WTC11 (cell line): Measurements from ENCODE around the gene PCSK1N.

Experiments used
- ATF3 ChIP-seq: sonication (generic); formaldehyde crosslinking; conservative IDR thresholded peaks from 2 replicates; pipeline ENCODE4 v1.8.1; 2022; ENCODE audit warnings: mild to moderate bottlenecking, missing genetic modification reagents
- CTCF ChIP-seq: fragments of 200-600 bp; IDR thresholded peaks from 2 replicates; pipeline ENCODE4 v1.8.0; 2022; ENCODE audit warnings: antibody characterized with exemption
- E2F5 ChIP-seq: sonication (generic); formaldehyde crosslinking; IDR thresholded peaks from 2 replicates; pipeline ENCODE4 v1.8.1; 2022; ENCODE audit warnings: mild to moderate bottlenecking, moderate library complexity, missing genetic modification reagents
- ETV6 ChIP-seq: sonication (generic); formaldehyde crosslinking; IDR thresholded peaks from 2 replicates; pipeline ENCODE4 v1.8.1; 2022; ENCODE audit warnings: mild to moderate bottlenecking, missing genetic modification reagents
- NR2C2 ChIP-seq: sonication (generic); formaldehyde crosslinking; IDR thresholded peaks from 2 replicates; pipeline ENCODE4 v1.8.0; 2022; ENCODE audit warnings: mild to moderate bottlenecking, missing genetic modification reagents
- ZBTB21 ChIP-seq: sonication (generic); formaldehyde crosslinking; IDR thresholded peaks from 2 replicates; pipeline ENCODE4 v1.8.1; 2023; ENCODE audit warnings: mild to moderate bottlenecking, missing genetic modification reagents, borderline replicate concordance
- ZNF425 ChIP-seq: fragments of 250-450 bp; sonication (Bioruptor Pico); conservative IDR thresholded peaks from 2 replicates; pipeline ENCODE4 v1.9.0; 2021; ENCODE audit warnings: mild to moderate bottlenecking
- TF ChIP-seq, protein P1 (sequence below): sonication (generic); formaldehyde crosslinking; IDR thresholded peaks from 2 replicates; pipeline ENCODE4 v1.8.0; 2022; ENCODE audit warnings: mild to moderate bottlenecking, missing genetic modification reagents
- TF ChIP-seq, protein P2 (sequence below): sonication (generic); formaldehyde crosslinking; IDR thresholded peaks from 2 replicates; pipeline ENCODE4 v1.8.1; 2022; ENCODE audit warnings: low read depth, mild to moderate bottlenecking, moderate library complexity, missing genetic modification reagents, borderline replicate concordance
- TF ChIP-seq, protein P3 (sequence below): fragments of 250-450 bp; sonication (Bioruptor Pico); IDR thresholded peaks from 2 replicates; pipeline ENCODE4 v1.9.0; 2021; ENCODE audit warnings: mild to moderate bottlenecking

DNA sequence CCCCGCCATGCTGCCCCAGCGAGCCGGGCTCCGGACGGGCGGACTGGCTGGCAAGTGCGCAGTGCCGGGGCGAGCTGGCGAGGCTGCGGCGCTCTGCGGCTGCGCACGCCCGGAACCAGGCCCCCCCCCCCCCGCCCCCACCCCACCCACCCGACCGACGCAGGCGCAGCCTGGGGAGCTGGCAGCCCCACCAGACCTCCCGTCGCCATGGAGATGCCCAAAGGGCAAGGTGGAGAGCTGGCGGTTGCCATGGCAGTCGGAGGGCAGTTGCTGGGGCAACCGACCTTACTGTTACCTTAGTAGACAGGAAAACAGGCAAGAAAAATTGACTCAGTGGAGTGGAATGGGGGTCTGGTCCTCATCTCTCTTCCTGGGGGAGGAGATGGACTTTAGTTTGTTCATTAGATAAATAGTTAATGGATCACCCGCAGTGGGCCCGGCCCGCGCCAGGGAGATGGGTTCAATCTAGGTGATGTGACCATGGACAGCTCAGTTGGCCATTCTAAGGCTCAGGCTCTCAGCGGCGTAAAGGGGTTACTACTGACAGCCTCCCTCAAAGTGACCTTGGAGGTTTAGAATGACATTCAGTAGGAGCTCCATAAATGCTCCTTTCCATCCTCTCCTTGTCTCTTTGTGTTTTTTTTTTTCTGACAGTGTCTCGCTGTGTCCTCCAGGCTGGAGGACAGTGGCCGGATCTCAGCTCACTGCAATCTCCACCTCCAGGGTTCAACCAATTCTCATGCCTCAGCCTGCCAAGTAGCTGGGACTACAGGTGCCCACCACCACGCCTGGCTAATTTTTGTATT is at the start of gene PCSK1N:
- TF ChIP-seq, protein P1, sequence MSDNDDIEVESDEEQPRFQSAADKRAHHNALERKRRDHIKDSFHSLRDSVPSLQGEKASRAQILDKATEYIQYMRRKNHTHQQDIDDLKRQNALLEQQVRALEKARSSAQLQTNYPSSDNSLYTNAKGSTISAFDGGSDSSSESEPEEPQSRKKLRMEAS (CRISPR knock-in tag) = no peak
- TF ChIP-seq ETV6 (CRISPR knock-in tag) (no peak), ZNF425 (no peak), CTCF (no peak), NR2C2 (CRISPR knock-in tag) (no peak), ATF3 (CRISPR knock-in tag) (no peak), E2F5 (CRISPR knock-in tag) (no peak), ZBTB21 (CRISPR knock-in tag) (no peak)
- TF ChIP-seq, protein P2, sequence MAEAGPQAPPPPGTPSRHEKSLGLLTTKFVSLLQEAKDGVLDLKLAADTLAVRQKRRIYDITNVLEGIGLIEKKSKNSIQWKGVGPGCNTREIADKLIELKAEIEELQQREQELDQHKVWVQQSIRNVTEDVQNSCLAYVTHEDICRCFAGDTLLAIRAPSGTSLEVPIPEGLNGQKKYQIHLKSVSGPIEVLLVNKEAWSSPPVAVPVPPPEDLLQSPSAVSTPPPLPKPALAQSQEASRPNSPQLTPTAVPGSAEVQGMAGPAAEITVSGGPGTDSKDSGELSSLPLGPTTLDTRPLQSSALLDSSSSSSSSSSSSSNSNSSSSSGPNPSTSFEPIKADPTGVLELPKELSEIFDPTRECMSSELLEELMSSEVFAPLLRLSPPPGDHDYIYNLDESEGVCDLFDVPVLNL (CRISPR knock-in tag) = no peak
- TF ChIP-seq, protein P3, sequence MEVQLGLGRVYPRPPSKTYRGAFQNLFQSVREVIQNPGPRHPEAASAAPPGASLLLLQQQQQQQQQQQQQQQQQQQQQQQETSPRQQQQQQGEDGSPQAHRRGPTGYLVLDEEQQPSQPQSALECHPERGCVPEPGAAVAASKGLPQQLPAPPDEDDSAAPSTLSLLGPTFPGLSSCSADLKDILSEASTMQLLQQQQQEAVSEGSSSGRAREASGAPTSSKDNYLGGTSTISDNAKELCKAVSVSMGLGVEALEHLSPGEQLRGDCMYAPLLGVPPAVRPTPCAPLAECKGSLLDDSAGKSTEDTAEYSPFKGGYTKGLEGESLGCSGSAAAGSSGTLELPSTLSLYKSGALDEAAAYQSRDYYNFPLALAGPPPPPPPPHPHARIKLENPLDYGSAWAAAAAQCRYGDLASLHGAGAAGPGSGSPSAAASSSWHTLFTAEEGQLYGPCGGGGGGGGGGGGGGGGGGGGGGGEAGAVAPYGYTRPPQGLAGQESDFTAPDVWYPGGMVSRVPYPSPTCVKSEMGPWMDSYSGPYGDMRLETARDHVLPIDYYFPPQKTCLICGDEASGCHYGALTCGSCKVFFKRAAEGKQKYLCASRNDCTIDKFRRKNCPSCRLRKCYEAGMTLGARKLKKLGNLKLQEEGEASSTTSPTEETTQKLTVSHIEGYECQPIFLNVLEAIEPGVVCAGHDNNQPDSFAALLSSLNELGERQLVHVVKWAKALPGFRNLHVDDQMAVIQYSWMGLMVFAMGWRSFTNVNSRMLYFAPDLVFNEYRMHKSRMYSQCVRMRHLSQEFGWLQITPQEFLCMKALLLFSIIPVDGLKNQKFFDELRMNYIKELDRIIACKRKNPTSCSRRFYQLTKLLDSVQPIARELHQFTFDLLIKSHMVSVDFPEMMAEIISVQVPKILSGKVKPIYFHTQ (CRISPR knock-in tag) = no peak
